NB4 (cell line): ENCODE measurements around the gene NUDT1.
A peak's percentile ranks its signal among the peaks of the same experiment; 100 is the strongest.

Experiments
- DNase-seq: peaks from one replicate; pipeline ENCODE4 v3.0.0; 2010; ENCODE audit warnings: low read depth
- H3K4me3 ChIP-seq: one replicate; pipeline ENCODE4 v1.5.1; 2011; ENCODE audit warnings: mild to moderate bottlenecking, low read depth, low read length, moderate library complexity
- MYC ChIP-seq: IDR thresholded peaks from 2 replicates; pipeline ENCODE4 v1.6.1; 2011; ENCODE audit warnings: low read depth, low read length
- POLR2A ChIP-seq: IDR thresholded peaks from 2 replicates; pipeline ENCODE4 v1.6.1; 2011; ENCODE audit warnings: mild to moderate bottlenecking; ENCODE audit not compliant: insufficient read length; ENCODE audit errors: extremely low read depth
- TF ChIP-seq, protein P1 (sequence below): IDR thresholded peaks from 2 replicates; pipeline ENCODE4 v1.6.1; 2011; ENCODE audit warnings: low read depth, low read length
- TF ChIP-seq, protein P2 (sequence below): IDR thresholded peaks from one replicate; pipeline ENCODE4 v1.5.1; 2012; ENCODE audit warnings: low read depth, low read length

NUDT1 gene

DNA sequence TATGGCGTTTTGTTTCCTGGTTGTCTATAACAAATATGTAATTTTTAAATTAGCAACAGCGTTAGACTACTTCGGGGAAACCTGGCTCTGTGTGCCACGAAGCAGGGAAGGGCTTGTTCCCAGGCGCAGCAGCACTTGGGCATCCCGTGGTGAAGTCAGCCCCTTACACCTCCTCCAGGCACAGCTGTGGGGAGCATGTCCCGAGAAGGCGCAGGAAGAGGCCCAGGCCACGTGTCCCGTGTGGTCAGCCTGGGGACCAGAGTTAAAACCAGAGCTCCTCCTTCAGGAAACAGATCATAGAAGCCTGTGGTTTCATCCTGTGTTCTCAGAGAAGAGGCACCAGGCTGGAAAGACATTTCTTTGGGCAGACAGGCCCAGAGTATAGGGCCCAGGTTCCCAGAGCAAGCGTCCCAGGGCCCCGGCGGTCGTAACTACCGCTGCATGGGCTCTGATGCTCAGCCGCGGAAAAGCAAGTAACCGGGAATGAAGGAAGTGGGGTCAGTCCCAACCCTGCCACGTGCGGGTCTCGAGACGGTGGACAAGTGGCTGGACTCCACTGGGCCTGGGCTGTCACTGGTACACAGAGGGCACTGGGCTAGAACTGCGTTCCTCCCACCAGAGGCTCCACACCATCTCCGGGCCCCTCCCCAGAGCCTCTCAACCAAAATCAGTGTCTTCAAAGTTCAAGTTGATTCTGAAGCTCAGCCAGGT, 7.1 kb downstream of the NUDT1 start:
- TF ChIP-seq MYC (peak; percentile 99), POLR2A (no peak)
- TF ChIP-seq, protein P1, sequence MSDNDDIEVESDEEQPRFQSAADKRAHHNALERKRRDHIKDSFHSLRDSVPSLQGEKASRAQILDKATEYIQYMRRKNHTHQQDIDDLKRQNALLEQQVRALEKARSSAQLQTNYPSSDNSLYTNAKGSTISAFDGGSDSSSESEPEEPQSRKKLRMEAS = peak; percentile 100
- TF ChIP-seq, protein P2, sequence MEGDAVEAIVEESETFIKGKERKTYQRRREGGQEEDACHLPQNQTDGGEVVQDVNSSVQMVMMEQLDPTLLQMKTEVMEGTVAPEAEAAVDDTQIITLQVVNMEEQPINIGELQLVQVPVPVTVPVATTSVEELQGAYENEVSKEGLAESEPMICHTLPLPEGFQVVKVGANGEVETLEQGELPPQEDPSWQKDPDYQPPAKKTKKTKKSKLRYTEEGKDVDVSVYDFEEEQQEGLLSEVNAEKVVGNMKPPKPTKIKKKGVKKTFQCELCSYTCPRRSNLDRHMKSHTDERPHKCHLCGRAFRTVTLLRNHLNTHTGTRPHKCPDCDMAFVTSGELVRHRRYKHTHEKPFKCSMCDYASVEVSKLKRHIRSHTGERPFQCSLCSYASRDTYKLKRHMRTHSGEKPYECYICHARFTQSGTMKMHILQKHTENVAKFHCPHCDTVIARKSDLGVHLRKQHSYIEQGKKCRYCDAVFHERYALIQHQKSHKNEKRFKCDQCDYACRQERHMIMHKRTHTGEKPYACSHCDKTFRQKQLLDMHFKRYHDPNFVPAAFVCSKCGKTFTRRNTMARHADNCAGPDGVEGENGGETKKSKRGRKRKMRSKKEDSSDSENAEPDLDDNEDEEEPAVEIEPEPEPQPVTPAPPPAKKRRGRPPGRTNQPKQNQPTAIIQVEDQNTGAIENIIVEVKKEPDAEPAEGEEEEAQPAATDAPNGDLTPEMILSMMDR = no peak
- DNase-seq = peak; percentile 95
- no peak overlapping the region for H3K4me3 ChIP-seq

DNA sequence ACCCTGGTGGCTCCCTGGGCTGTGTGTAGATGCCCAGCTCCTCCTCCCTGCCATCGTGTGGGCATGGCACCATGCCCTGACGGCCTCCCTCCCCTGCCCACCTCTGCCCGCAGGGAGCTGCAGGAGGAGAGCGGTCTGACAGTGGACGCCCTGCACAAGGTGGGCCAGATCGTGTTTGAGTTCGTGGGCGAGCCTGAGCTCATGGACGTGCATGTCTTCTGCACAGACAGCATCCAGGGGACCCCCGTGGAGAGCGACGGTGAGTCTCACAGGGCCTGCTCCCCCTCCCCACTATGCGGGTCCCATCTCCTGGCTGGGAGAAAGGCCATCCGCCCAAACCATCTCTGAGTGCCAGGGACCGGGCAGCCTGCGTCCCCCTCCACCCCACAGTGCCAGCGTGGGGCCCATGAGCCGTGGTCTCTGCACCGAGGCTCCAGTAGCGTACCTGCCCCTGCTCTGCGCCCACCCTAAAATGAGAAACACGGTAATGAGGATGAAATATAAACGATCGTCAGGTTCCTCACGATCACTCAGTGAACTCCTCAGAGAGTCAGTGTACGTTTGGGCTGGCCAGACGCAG, 7.8 kb downstream of the NUDT1 start:
- no peak overlapping the region for H3K4me3 ChIP-seq
- no peak for DNase-seq
- TF ChIP-seq MYC (no peak), POLR2A (no peak)
- TF ChIP-seq, protein P2 = no peak
- TF ChIP-seq, protein P1 = no peak

DNA sequence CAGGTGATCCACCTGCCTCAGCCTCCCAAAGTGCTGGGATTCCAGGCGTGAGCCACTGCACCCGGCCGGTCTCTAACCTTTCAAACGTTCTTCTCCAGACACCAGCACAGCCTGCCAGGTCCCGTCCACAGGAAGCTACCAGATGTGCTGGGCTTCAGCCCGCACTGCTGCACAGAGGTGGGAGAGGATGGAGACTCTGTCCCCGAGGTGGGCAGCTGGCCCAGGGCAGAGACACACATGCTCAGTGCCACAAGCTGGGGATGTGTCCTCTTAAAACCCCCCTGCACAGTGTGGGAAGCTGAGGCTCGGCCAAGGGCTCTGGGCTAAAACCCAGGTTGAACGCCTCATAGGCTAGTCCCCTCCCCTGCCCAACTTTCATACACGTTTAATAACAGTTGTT, 9.4 kb downstream of the NUDT1 start:
- no peak for DNase-seq
- TF ChIP-seq MYC = no peak
- TF ChIP-seq, protein P1 = no peak
- TF ChIP-seq, protein P2 = no peak
- TF ChIP-seq POLR2A = no peak
- no peak overlapping the region for H3K4me3 ChIP-seq

DNA sequence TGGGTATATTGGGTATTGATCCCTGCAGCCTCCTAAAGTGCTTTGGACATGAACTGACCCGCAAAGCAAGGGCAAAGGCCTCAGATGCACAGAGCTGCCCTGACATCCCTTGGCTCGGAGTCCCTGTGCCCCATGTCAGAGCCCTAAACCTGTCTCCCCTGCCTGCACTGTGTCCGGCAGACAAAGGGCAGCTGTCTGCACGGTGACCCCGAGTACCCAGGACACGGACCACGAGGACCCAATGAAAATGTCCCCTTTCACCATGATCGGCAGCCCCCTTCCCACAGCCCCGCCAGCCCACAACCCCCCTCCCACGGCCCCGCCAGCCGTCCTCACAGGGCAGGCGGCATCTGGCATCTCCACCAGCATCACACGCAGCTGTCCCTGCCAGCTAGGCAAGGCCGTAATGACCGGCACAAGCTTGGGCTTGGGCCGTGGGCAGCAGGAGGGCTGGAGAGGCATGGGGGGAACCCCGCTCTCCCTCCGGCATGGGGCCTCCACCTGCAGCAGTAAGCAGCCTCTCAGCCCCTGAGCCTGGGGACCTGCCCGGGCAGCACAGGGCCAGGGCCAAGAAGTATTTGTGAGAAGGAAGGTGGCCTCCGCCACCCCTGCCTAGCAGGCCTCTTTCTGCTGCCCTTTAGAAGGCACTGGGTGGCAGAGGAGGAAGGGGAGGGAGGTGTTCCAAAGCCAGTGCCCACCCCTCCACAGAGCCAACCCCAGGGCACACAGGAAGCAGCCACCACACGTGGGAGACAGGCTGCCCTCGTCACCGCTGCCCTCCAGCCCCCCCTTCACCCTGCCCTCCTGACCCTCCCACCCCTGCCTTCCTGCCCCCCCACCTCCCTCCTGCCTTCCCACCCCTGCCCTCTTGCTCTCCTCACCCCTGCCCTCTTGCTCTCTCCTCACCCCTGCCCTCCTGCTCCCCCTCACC, 10.1 kb downstream of the NUDT1 start:
- DNase-seq = peak; percentile 42
- TF ChIP-seq, protein P1 = no peak
- no peak for TF ChIP-seq POLR2A
- TF ChIP-seq, protein P2 = no peak
- no peak for TF ChIP-seq MYC
- H3K4me3 ChIP-seq = no peak overlapping the region

DNA sequence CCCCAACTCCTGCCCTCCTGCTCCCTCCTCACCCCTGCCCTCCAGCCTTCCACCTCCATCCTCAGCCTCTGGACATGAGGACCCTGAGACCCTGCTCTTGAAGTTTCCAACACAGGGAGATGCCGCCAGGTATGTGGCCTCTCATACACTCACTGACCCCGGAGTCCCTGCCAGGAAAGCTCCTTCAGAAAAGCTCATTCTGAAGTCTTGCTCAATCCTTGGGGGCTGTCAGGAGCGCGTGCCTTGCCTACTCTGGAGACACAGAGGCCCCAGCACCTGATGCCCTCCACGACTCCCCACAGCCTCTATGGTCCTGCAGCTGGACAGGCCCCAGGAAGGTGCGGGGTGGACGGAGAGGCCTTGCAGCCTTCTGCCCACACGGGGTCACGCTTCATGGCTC, 11.0 kb downstream of the NUDT1 start:
- no peak for DNase-seq
- TF ChIP-seq, protein P1 = no peak
- TF ChIP-seq MYC = no peak
- TF ChIP-seq POLR2A = no peak
- TF ChIP-seq, protein P2 = no peak
- no peak overlapping the region for H3K4me3 ChIP-seq
